ENCODE measurements around the gene MYH10.
"Not testable (repeated sequence)": the region's sequence is repeated elsewhere in the genome, so short reads cannot be mapped to it uniquely, and the experiment has no call there.

MYH10 gene

DNA sequence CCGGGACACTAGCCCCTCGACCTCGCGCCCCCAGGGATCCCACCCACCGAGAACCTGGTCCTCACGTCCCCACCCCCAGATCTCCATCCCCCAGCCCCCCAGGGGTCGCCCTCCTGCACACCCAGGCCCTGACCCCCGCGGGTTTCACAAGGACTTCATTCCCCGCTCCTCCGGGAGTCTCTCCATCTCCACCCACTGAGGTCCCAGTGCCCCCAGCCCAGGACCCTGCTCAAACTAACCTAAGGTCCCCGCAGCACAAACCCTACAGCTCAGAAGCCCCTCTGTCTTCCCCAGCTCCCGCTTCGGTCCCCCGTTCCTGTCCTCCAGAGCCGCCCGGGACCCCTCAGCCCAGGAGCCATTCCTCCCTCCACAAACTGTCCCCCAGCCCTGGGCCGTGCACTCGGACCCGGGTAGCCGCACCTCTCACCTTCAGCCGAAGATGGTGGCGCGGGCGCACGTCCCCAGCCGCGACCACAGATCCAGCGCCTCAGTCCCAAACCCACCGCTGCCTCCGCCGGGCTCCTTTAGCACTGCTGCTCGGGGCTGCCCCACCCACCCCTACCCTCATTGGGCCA, at the start of gene MYH10:
Gene MYH10, minus strand, starts transcription at position 499 of the 575 bp plus-strand sequence. CDS start 7,479 bp downstream, outside the sequence.
- DNase-seq (ENCODE audit: low read depth in 3 of 3): no peak

GRCh38 chr17:8679126-8679525, 48.6 kb upstream of the MYH10 start:
- DNase-seq (ENCODE audit: low read depth in 3 of 3): no peak

- DNase-seq (ENCODE audit: low read depth in 3 of 3): no peak
Observed at GRCh38 chr17:8675306-8675705, 44.8 kb upstream of the MYH10 start.

- no peak for DNase-seq (ENCODE audit: low read depth in 3 of 3)
Observed at GRCh38 chr17:8674344-8675305, 44.1 kb upstream of the MYH10 start.

GRCh38 chr17:8673612-8674011, 43.1 kb upstream of the MYH10 start:
- no peak for DNase-seq (ENCODE audit: low read depth in 3 of 3)

DNA sequence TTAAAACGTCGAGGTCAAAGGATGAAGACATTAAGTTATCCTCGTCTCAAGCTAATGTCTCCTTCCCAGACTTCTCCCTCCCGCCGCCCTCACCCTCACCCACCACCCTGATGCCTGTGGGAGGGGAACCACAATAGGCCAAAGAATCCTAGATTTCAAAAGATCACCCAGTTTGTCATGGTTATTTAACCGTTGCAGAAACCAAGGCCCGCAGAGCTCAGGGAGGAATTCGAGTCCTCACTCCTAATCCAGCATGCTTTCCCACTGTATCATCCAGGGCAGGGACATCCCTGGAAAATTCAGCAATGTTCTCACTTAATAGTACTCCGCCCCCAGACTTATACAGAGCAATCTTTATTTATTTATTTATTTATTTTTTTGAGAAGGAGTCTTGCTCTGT, 41.8 kb upstream of the MYH10 start:
- no peak for DNase-seq (ENCODE audit: low read depth in 3 of 3)

GRCh38 chr17:8670421-8670820, 39.9 kb upstream of the MYH10 start:
- no peak for DNase-seq (ENCODE audit: low read depth in 3 of 3)

- no peak for DNase-seq (ENCODE audit: low read depth in 3 of 3)
Observed at GRCh38 chr17:8668176-8668740, 37.7 kb upstream of the MYH10 start.

GRCh38 chr17:8667421-8667820, 36.9 kb upstream of the MYH10 start:
- no peak for DNase-seq (ENCODE audit: low read depth in 3 of 3)

- no peak for DNase-seq (ENCODE audit: low read depth in 3 of 3)
Observed at GRCh38 chr17:8665684-8666083, 35.2 kb upstream of the MYH10 start.

GRCh38 chr17:8664456-8665126, 34.1 kb upstream of the MYH10 start:
- no peak for DNase-seq (ENCODE audit: low read depth in 3 of 3)

DNA sequence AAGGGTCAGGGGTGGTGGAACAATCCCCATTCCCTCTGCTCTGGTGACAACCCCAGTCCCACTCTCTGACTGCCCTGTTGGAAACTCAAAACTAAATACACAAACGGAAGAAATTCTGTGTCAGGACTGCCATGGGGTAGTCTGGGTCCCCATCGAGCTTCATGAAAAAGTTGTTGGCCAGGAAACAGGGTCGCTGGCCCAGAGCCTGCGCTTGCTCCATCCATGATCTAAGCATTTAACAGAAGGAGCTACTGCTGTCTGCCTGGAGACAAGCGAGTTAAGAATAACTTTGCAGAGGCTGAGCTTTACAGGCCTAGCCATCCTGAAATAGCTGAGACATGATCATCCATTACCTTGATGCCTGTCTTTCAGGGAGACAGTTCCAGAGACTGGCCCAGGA, 32.4 kb upstream of the MYH10 start:
- no peak for DNase-seq (ENCODE audit: low read depth in 3 of 3)

GRCh38 chr17:8662076-8662831, 31.7 kb upstream of the MYH10 start:
- no peak for DNase-seq (ENCODE audit: low read depth in 3 of 3)

DNA sequence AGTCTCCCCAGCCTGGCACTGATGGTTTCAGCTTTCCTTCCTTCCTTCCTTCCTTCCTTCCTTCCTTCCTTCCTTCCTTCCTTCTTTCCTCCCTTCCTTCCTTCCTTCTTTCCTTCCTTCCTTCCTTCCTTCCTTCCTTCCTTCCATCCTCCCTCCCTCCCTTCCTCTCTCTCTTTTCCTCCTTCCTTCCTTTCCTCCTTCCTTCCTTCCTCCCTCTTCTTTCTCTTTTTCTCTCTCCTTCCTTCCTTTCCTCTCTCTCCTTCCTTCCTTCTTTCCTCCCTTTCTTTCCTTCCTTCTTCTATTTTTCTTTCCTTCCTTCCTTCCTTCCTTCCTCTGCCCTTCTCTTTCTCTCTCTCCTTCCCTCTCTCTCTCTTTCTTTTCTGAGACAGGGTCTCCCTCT, 30.2 kb upstream of the MYH10 start:
- DNase-seq (ENCODE audit: low read depth in 3 of 3): not testable (repeated sequence)

- no peak for DNase-seq (ENCODE audit: low read depth in 3 of 3)
Observed at GRCh38 chr17:8659758-8660410, 29.4 kb upstream of the MYH10 start.

DNA sequence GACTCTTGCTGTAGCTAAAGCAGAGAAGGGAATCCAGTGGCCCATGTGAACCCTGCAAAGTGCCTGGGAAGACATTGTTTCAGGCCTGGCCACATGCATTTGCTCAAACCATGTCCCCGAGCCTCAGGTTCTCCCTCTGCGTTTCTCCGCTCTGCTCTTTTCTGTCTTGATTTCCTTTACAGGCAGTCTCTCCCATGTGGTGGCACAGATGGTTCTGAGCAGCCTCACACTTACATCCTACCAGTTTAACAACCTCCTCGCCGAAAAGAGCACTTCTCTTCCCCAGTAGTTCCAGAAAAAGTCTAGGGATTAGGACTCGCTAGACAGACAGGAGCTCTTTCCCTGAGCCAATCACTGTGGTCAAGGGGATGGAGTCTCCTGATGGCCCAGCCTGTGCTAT, 28.3 kb upstream of the MYH10 start:
- no peak for DNase-seq (ENCODE audit: low read depth in 3 of 3)

DNA sequence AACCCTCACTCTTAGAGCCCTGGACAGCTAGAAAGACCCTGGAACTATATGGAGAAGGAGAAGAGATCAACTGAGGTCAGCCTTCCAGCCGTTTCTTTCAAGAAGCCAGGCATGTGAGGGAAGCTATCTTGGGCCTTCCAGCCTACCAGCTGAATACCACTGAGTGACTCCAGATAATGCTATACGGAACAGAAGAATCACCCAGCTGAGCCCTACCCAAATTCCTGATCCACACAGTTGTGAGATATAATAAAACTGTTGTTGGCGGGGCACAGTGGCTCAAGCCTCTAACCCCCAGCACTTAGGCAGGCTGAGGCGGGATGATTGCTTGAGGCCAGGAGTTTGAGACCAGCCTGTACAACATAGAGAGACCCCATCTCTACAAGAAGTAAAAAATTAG, 26.2 kb upstream of the MYH10 start:
- DNase-seq (ENCODE audit: low read depth in 3 of 3): no peak

GRCh38 chr17:8654822-8655221, 24.3 kb upstream of the MYH10 start:
- DNase-seq (ENCODE audit: low read depth in 3 of 3): no peak

- DNase-seq (ENCODE audit: low read depth in 3 of 3): no peak
Observed at GRCh38 chr17:8651013-8651412, 20.5 kb upstream of the MYH10 start.

DNA sequence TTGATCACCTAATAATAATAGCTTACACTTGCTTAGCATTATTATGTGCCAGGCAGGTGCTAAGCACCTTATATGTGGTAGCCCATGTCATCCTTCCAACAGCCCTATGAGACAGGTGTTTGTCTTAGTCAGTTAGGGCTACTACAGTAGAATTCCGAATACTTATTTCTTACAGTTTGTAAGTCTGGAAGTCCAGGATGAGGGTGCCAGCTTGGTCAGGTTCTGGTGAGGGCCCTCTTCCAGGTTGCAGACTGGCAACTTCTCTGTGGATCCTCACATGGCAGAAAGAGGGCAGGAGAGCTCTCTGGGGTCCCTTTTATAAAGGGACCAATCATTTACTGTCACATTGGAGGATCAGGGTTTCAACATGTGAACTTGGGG, 19.6 kb upstream of the MYH10 start:
- no peak for DNase-seq (ENCODE audit: low read depth in 3 of 3)
